Right kidney (tissue), 1 donor: ENCODE measurements around the gene GLB1L.

Source experiments
- DNase-seq: peaks from one replicate; pipeline ENCODE4 v3.0.0-alpha.2; 2016

GLB1L gene

GRCh38 chr2:219221957-219222518 lies 23.2 kb downstream of the GLB1L start:
- DNase-seq: no peak

DNA sequence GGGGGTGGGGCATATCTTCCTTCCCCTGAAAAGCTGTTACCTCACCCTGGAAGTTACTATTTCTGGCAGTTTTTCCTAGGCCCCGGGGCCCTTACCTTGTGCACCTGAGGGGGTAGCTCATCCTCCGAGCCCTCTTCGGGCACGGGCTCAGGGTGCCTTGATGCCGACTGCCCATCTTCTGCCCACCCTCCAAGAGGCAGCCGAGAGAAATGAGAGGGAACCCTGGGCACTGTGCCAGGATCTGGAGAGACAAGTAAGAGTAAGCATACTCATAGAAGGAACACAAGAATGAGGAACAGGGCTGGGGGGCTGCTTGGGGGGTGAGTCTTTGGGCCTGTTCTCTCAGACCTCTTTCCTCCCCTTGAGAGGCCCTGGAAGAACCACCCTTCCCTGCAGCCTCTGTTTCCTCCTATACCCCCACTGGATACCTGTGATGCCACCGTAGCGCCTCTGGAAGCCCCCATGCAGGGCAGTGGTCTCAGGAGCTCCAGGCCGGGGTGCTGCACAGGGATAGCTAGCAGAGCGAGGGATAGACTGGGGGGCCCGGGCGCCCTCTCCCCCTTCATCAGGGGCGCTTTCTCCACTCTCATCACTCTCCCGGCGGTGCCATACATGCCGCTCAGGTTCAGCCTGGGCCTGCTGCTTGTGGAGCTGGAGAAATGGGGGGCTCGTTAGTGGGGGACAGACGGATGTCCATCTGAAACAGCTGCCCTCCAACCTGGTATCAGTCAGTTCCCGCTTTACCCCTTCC lies 24.4 kb downstream of the GLB1L start:
- no peak for DNase-seq

- no peak for DNase-seq
Observed at GRCh38 chr2:219219784-219220532, 25.3 kb downstream of the GLB1L start.

DNA sequence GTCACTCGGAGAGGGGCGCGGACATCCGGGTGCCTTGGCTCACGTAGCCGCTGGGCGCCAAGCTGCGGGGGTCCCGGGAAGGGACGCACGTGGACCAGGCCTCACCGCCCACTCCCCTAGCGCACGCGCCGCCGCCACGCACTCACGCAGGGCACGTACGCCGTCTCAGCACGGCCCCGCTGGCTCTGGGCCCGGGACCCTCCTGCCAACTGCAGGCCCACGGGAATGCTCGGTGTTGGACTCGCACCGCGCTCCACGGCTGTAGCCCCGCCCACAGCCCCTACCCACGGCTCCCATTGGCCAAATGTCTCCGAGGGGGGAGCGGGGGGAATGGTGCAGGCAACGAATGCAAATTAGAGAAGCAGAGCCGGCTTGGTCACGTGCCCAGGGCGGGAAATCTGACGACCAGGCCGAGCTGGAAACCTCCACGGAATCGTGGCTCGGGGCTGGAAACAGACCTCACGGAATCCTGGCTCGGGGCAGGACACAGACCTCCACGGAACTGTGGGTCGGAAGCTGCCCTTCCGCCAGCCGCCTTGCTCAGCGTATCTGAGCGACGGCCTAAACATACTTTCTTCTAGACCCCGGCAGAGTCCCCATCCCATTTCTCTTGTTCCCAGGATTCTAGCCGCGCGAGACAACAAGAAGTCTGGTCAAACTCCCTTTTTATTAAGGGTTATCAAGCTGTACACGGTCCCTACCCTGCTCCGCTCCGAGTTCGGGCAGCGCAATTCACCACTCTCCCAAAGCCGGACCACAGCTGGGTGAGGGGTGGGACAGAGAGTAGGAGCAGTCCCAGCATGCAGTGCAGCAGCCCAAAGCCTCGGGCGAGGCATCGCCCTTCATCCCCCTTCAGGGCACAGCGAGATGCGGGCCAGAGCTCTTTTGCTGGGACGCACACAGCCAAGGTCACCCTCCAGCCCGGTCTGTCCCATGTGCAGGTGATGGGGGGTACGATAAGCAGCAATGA lies 26.2 kb downstream of the GLB1L start, which contains the start of gene ABCB6:
Gene ABCB6 (minus strand): TSS at position 227 of the 970 bp plus-strand sequence. CDS start 285 bp downstream, outside the sequence.
- DNase-seq: peak; percentile 97

DNA sequence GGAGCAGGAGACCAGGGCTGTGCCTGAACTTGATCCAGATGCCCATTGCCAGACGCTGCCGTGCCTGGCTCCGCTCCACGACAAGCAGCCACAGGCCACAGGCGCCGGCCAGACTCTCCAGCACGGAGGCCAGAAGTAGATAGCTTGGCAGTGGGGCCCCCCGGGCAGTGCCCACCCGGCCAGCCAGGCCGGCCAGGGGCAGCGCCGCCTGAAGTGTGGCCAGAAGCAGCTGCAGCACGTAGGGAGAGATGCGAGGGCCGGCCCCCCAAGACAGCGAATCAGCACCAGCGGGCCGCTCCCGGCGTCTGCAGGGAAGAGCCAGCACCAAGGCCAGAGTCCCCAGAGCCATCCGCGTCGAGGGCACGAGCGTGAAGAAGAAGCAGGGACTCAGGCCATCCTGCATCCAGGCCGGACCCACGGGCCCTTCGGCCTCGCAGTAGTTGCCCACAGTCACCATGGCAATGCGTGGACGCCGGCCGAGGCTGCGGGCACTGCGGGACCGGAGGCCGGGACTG lies 27.0 kb downstream of the GLB1L start:
- DNase-seq: peak; percentile 86

DNA sequence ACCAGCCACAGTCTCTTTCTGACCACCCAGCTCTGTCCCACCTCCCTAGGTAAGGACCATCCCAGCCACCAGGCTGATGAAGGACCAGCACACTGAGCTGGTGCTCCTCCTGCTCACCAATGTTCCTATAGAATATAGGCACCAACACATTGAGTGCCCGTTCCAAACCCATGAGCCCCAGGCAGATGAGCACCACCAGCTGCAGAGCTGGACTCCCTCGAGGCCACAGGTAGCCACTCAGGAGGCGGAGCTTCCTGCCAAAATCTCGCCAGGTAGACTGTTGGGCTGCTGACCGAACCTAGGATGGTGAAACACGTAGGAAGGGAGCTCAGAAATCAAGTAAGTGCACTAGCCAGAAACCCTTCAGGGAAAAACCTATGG lies 28.7 kb downstream of the GLB1L start:
- no peak for DNase-seq

DNA sequence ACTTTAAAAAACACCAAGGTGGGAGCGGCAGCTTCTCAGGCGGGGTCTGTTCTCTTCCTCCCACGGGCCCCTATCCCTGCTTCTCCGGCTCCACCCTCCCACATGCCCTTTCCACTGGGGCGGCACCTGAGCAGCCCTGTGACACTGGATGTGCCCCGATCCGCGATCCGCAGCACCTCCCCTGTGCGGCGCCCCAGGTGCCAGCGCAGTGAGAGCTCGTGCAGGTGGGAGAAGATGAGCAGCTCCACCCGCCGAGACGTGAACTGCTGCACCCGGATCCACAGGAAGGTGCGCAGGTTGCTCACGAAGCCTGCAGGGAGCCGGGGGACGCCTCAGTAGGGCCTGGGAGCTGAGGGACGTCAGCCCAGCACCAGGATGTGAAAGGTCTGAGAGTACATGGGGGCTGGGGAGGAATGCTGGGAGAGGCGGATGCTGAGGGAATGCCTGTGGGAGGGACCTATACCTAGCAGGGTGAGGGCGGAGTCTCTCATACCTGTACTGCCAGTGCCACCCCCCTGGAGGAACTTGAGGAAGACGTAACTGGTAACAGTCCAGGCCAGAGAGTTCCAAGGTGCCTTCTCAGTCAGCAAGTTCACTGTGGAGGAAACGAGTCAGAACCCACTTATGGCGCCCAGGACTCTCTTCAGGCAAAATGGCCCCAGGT lies 29.2 kb downstream of the GLB1L start:
- DNase-seq: peak; percentile 13

- no peak for DNase-seq
Observed at GRCh38 chr2:219214786-219215185, 30.5 kb downstream of the GLB1L start.

GRCh38 chr2:219214141-219214540 lies 31.1 kb downstream of the GLB1L start:
- no peak for DNase-seq

DNA sequence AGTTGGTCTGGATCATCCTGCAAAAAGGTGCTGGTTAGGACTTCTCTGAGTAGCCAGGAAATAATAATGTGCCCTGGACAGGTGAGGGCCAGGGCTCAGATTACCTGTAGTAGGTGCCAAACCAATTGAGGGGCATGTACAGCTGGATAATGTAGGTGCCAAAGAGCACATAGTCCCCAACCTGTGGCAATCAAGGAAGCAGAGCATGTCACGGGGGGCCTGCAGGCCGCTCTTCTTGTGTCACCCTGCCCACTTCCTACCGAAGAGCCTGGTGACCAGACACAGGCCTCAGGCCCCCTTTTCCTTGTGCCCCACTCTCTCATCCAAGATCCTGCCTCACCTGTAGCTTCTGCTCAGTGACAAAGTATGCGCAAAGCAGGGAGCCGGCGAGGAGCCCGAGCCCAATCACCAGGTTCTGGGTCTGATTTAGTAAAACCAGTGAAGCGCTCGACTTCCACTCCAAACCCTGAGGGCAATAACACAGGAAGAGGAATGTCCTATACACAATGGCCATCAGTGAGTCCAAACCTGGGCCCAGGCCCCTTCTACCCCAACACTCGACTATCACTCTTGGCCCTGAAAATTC lies 31.7 kb downstream of the GLB1L start:
- DNase-seq: no peak

DNA sequence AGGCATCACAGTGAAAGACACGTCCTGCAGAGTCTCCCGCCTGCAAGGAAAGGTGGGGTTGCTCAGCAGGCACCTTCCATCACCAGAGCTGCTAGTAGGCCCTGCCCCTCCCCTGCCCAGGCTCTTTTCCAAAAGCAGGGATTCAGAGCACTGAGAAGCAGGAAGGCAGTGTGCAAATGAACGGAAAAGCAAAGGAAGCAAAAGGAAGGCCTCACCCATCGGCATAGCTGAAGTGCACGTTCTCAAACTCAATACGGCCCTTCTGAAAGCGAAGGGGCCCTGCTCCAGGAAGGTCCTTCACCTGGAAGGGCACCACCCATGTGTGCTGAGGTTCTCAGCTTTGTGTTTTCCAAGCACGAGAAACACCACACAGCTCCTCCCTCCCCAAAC lies 32.2 kb downstream of the GLB1L start:
- DNase-seq: no peak

DNA sequence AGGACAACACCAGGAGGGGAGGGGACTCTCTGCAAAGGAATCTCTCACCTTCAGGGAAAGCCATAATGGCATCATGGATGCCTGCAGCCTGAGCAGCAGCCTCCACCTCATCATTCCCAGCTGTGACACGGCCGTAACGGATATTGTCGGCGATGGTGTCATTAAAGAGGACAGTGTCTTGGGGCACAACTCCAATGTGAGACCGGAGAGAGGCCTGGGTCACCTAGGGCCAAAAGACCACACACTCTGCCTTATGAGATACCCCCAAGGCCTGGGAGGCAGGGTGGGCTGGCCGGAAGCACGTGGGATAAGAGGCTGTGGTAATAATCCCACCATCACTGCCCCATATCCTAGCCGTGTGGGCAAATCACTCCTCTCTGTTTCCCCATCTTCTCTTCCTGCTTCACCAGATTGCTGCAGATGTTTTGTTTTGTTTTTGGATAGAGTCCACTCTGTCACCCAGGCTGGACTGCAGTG lies 34.3 kb downstream of the GLB1L start:
- DNase-seq: no peak

GRCh38 chr2:219210196-219210885 lies 34.9 kb downstream of the GLB1L start:
- DNase-seq: no peak

DNA sequence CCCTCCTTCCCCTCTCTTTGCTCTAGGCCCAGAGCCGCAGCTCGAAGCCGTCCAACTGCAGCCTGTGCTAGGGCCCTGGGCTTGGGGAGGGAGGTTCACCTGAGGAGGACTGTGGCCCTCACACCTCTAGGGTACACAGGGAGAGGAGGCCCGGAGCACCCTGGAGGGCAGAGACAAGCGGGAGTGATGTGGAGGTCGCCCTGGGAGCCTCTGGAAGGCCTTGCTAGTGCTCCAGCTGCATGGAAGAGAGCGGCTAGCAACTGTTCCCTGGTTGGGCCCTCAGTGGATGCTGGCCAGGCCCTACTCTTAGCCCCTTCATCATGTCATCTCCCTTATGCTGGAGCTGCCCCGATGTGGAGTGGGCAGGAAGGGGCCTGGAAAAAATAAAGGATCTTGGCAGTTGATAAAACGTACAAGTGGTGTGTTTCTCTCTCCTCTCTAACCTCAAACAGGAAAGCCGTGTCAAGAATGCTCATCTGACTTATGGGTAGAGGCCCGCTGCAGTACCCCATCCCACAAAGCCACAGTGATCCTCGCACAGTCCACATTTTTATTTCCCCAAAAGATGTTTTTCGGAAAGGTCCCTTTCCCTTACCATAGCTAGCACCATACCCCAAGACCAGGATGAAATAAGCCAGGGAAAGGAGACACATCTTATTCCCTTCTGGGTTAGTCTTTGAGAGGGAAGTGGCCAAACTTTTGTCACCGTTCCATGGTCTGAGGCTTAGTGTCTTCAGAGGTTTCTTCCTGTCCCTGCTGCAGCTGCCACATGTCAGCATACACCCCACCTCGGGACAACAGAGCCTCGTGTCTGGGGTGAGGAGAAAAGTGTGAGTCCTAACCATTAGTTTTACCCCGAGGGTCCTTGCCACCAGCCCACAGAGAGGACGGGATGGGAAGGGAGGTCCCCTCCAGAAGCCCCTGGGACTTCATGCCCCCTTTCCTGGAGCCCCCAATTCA lies 35.7 kb downstream of the GLB1L start:
- no peak for DNase-seq

DNA sequence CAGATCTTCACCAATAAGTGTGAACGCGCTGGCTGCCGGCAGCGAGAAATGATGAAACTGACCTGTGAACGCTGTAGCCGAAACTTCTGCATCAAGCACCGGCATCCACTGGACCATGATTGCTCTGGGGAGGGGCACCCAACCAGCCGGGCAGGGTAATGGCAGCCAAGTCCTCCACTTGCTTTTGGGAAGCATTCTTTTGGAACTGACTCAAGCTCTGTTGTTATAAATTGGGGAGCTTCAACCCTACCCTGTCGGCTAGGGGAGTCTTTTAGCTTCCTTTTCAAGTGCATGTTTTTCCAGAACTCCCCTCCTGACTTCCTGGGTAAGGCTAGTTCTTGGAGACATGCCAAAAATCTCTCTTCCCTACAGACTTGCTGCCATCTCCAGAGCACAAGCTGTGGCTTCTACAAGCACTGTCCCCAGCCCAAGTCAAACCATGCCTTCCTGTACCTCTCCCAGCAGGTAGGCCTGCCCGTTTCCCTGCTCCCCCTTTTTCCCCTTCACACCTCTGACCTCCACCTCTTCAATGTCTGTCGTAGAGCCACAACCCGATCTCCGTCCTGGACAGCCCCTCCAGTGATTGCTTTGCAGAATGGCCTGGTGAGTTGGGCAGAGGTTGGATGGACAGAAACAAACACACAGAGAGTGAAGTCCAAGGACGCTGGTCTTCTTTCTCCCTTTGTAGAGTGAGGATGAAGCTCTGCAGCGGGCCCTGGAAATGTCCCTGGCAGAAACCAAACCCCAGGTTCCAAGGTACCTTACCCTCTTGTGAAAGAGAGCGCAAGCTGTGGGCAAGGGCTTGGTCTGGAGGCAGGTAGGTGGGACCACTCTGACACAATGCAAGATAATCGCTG lies 37.1 kb downstream of the GLB1L start:
- peak; percentile 19 for DNase-seq

GRCh38 chr2:219207134-219207883 lies 37.9 kb downstream of the GLB1L start:
- no peak for DNase-seq
